ENCODE data around the gene COX6A2. TPM values are rescaled to one million over a fixed set of nuclear protein-coding genes. Genes with fewer than 3 reads are reported as not detected.
A peak's percentile ranks its signal among the peaks of the same experiment; 100 is the strongest.

The COX6A2 gene
- total RNA-seq, 4 donors from 2014 or later, result not detected

DNA sequence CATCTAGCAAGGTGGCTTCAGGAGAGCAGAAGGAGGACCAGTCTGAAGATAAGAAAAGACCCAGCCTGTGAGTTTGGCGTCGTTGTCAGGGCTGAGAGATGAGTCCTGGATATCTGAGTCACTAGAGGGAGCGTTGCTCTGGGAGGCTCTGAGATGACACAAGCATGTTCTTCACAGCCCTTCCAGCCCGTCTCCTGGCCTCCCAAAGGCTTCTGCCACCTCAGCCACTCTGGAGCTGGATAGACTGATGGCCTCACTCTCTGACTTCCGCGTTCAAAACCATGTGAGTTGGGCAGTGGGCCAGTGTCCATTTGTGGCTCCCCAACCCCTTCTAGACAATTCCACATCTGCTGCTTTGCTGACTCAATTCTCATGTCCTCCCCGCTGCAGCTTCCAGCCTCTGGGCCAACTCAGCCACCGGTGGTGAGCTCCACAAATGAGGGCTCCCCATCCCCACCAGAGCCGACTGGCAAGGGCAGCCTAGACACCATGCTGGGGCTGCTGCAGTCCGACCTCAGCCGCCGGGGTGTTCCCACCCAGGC, 46.1 kb upstream of the COX6A2 start:
- DNase-seq (ENCODE audit: low spot score in 2 of 2), result no peak
- no peak overlapping the region for H3K4me3 ChIP-seq
- H3K27ac ChIP-seq, result no peak overlapping the region
- no peaks in the 10 kb centered on the region for H3K27me3 ChIP-seq
- peaks cover 55% of the 10 kb centered on the region for H3K4me1 ChIP-seq
- H3K36me3 ChIP-seq, result peaks cover 41% of the 10 kb centered on the region
- TF ChIP-seq, protein P1, sequence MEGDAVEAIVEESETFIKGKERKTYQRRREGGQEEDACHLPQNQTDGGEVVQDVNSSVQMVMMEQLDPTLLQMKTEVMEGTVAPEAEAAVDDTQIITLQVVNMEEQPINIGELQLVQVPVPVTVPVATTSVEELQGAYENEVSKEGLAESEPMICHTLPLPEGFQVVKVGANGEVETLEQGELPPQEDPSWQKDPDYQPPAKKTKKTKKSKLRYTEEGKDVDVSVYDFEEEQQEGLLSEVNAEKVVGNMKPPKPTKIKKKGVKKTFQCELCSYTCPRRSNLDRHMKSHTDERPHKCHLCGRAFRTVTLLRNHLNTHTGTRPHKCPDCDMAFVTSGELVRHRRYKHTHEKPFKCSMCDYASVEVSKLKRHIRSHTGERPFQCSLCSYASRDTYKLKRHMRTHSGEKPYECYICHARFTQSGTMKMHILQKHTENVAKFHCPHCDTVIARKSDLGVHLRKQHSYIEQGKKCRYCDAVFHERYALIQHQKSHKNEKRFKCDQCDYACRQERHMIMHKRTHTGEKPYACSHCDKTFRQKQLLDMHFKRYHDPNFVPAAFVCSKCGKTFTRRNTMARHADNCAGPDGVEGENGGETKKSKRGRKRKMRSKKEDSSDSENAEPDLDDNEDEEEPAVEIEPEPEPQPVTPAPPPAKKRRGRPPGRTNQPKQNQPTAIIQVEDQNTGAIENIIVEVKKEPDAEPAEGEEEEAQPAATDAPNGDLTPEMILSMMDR (IDR thresholded peaks at IDR 0.05), result no peak
- TF ChIP-seq POLR2AphosphoS5 (IDR thresholded peaks at IDR 0.05) (no peak), POLR2A (IDR thresholded peaks at IDR 0.05) (no peak), EP300 (IDR thresholded peaks at IDR 0.05) (no peak)
- WGBS, result 71% methylated on average over 10 of the region's 12 CpGs
- no peaks in the 10 kb centered on the region for H3K9me3 ChIP-seq

- no peaks in the 10 kb centered on the region for H3K27me3 ChIP-seq
- H3K9me3 ChIP-seq, result no peaks in the 10 kb centered on the region
- H3K27ac ChIP-seq, result no peak overlapping the region
- TF ChIP-seq, protein P1 (IDR thresholded peaks at IDR 0.05), result no peak
- TF ChIP-seq POLR2AphosphoS5 (IDR thresholded peaks at IDR 0.05) (no peak), POLR2A (IDR thresholded peaks at IDR 0.05) (no peak), EP300 (IDR thresholded peaks at IDR 0.05) (no peak)
- DNase-seq (ENCODE audit: low spot score in 2 of 2), result no peak
- peaks cover 41% of the 10 kb centered on the region for H3K36me3 ChIP-seq
- 88% methylated on average over 16 of the region's 17 CpGs for WGBS
- no peak overlapping the region for H3K4me3 ChIP-seq
- H3K4me1 ChIP-seq, result peaks cover 55% of the 10 kb centered on the region
These were observed 45.3 kb upstream of the COX6A2 start for GRCh38 chr16:31473264-31473984.

GRCh38 chr16:31472709-31473203, 44.6 kb upstream of the COX6A2 start:
- Histone ChIP-seq H3K9me3 (no peaks in the 10 kb centered on the region), H3K4me3 (peak overlapping the region; percentile 67), H3K4me1 (peaks cover 55% of the 10 kb centered on the region), H3K27ac (peak overlapping the region; percentile 89), H3K27me3 (no peaks in the 10 kb centered on the region), H3K36me3 (peaks cover 36% of the 10 kb centered on the region)
- no peak for TF ChIP-seq EP300 (IDR thresholded peaks at IDR 0.05)
- TF ChIP-seq, protein P1 (IDR thresholded peaks at IDR 0.05), result peak; percentile 40 to 80
- peak in 1 of 3 donors; percentile 55 for TF ChIP-seq POLR2AphosphoS5 (IDR thresholded peaks at IDR 0.05)
- 28% methylated on average over 19 of the region's 20 CpGs for WGBS
- peak; percentile 95 to 96 for DNase-seq (ENCODE audit: low spot score in 2 of 2)

DNA sequence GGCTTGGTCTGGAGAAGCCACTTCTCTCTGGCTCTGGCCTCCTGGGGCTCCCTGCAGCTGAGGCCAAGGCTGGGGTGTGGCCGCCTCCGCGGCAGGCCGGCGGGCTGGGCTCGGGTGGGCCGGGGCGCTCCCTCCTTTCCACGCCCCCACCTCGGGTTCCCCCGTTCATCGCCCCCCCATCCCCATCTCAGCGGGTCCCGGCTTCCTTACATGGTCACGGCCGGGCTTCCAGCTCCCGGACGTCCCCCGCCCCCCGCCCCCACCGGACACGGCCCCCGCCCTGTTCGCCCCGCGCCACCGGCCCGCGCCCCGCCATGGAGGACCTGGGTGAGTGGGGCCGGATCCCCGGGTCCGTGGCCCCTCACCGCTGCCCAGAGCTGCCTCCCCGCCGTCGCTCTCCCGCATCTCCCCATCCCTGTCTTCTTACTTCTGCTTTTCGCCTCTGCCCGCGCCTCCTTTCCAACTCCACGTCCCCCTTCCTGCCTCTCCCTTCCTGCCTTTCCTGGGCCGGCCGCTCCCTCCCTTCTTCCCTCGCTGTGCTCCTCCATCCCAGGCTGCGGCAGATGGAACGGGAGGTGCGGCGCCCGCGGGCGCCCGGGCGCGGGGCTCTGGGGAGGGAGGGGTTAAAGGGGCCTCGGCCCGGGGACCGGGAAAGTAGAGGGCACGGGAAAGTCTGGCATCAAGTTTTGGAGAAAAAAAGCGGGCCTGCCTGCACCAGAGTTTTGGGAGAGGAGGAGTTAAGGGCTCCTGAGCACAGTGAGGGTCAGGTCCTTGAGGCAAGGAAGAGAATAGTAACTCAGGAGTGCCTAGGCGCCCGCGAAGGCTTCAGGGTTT, 43.9 kb upstream of the COX6A2 start, which contains the start of gene TGFB1I1:
Gene TGFB1I1 (plus strand): TSS at position 278 of the 834 bp plus-strand sequence. CDS start 37 bp downstream, at position 315.
- TF ChIP-seq POLR2AphosphoS5 (IDR thresholded peaks at IDR 0.05) (no peak), POLR2A (IDR thresholded peaks at IDR 0.05) (no peak)
- TF ChIP-seq, protein P1 (IDR thresholded peaks at IDR 0.05), result no peak
- peak in 1 of 2 donors; percentile 84 for DNase-seq (ENCODE audit: low spot score in 2 of 2)

More for the DNA sequence above, 43.9 kb upstream of the COX6A2 start, which contains the start of gene TGFB1I1:
- Histone ChIP-seq H3K36me3 (peaks cover 32% of the 10 kb centered on the region), H3K4me1 (peaks cover 52% of the 10 kb centered on the region), H3K9me3 (no peaks in the 10 kb centered on the region), H3K27ac (peak within 1 kb of the TSS; percentile 89), H3K4me3 (peak within 1 kb of the TSS; percentile 67), H3K27me3 (no peaks in the 10 kb centered on the region)
- whole genome bisulfite sequencing, result under 1% methylated on average over 30 of the region's 63 CpGs

Data from suprapubic skin (tissue), 4 donors.